WTC11 (cell line): ENCODE data around the gene YTHDF1. TPM values are rescaled to one million over a fixed set of nuclear protein-coding genes. Genes with fewer than 3 reads are reported as not detected.

ENCODE experiments used
- ATAC-seq: fragments of 200-7000 bp; cut with Tn5 transposase; 2 replicates; pipeline ENCODE4 v1.10.0; 2021; ENCODE audit warnings: mild to moderate bottlenecking, moderate library complexity
- CTCF ChIA-PET: fragments of 300-600 bp; sonication (Branson Sonifier 250); formaldehyde crosslinking; loops from one replicate; lab custom pipeline; 2021; ENCODE audit warnings: antibody characterized with exemption; lab: Charles Lee
- POLR2A ChIA-PET: fragments of 350-600 bp; sonication (Branson Sonifier 250); formaldehyde crosslinking; loops from one replicate; lab custom pipeline; 2021; ENCODE audit warnings: antibody characterized with exemption; lab: Charles Lee
- DNase-seq: peaks from one replicate; pipeline ENCODE4 v3.0.0; 2021; ENCODE audit warnings: low spot score
- H3K27ac Mint-ChIP-seq: 2 replicates; pipeline ENCODE4 v1.8.0; 2021; ENCODE audit warnings: mixed read lengths
- H3K27me3 Mint-ChIP-seq: 2 replicates; pipeline ENCODE4 v1.8.0; 2021; ENCODE audit warnings: low read depth, mild to moderate bottlenecking, moderate library complexity, mixed read lengths
- H3K36me3 Mint-ChIP-seq: 2 replicates; pipeline ENCODE4 v1.8.0; 2021; ENCODE audit warnings: mixed read lengths
- H3K4me1 Mint-ChIP-seq: 2 replicates; pipeline ENCODE4 v1.8.0; 2022; ENCODE audit warnings: mixed read lengths
- H3K4me3 Mint-ChIP-seq: 2 replicates; pipeline ENCODE4 v1.8.0; 2021; ENCODE audit warnings: mild to moderate bottlenecking, moderate library complexity, mixed read lengths
- H3K9me3 Mint-ChIP-seq: 2 replicates; pipeline ENCODE4 v1.8.0; 2021; ENCODE audit warnings: mixed read lengths
- AFF4 ChIP-seq: sonication (generic); formaldehyde crosslinking; IDR thresholded peaks from 2 replicates; pipeline ENCODE4 v1.8.1; 2023; ENCODE audit warnings: mild to moderate bottlenecking, missing genetic modification reagents, borderline replicate concordance
- ATF2 ChIP-seq: sonication (generic); formaldehyde crosslinking; IDR thresholded peaks from 2 replicates; pipeline ENCODE4 v1.8.1; 2022; ENCODE audit warnings: low read depth, missing genetic modification reagents, borderline replicate concordance
- CREB1 ChIP-seq: sonication (generic); formaldehyde crosslinking; IDR thresholded peaks from 2 replicates; pipeline ENCODE4 v1.8.0; 2023; ENCODE audit warnings: mild to moderate bottlenecking, missing genetic modification reagents
- CREM ChIP-seq: sonication (generic); formaldehyde crosslinking; IDR thresholded peaks from 2 replicates; pipeline ENCODE4 v1.8.1; 2022; ENCODE audit warnings: mild to moderate bottlenecking, missing genetic modification reagents, moderate library complexity
- CTCF ChIP-seq: fragments of 200-600 bp; IDR thresholded peaks from 2 replicates; pipeline ENCODE4 v1.8.0; 2022; ENCODE audit warnings: antibody characterized with exemption
- FOXJ3 ChIP-seq: sonication (generic); formaldehyde crosslinking; IDR thresholded peaks from 2 replicates; pipeline ENCODE4 v1.9.0; 2021; ENCODE audit warnings: missing genetic modification reagents, mild to moderate bottlenecking, borderline replicate concordance
- NFYB ChIP-seq: sonication (generic); formaldehyde crosslinking; conservative IDR thresholded peaks from 2 replicates; pipeline ENCODE4 v1.8.0; 2022; ENCODE audit warnings: low read depth, missing genetic modification reagents
- NR1H2 ChIP-seq: sonication (generic); formaldehyde crosslinking; IDR thresholded peaks from 2 replicates; pipeline ENCODE4 v1.9.0; 2021; ENCODE audit warnings: mild to moderate bottlenecking, moderate library complexity, missing genetic modification reagents
- SOX15 ChIP-seq: fragments of 250-450 bp; sonication (Bioruptor Pico); IDR thresholded peaks from 2 replicates; pipeline ENCODE4 v1.9.0; 2021; ENCODE audit warnings: mild to moderate bottlenecking
- TEAD4 ChIP-seq: sonication (generic); formaldehyde crosslinking; IDR thresholded peaks from 2 replicates; pipeline ENCODE4 v1.8.0; 2022; ENCODE audit warnings: mild to moderate bottlenecking, missing genetic modification reagents
- ZNF263 ChIP-seq: sonication (generic); formaldehyde crosslinking; IDR thresholded peaks from 2 replicates; pipeline ENCODE4 v1.8.1; 2022; ENCODE audit warnings: low read depth, mild to moderate bottlenecking, moderate library complexity, missing genetic modification reagents
- total RNA-seq: library from RNA; stranded (reverse); gene quantifications from 3 replicates; pipeline ENCODE4 v1.2.3, GENCODE V29; 2021
- TF ChIP-seq, protein P1 (sequence below): sonication (generic); formaldehyde crosslinking; IDR thresholded peaks from 2 replicates; pipeline ENCODE4 v1.8.1; 2023; ENCODE audit warnings: mild to moderate bottlenecking, moderate library complexity, missing genetic modification reagents
- TF ChIP-seq, protein P2 (sequence below): sonication (generic); formaldehyde crosslinking; IDR thresholded peaks from 2 replicates; pipeline ENCODE4 v1.8.1; 2022; ENCODE audit warnings: low read depth, mild to moderate bottlenecking, moderate library complexity, missing genetic modification reagents, borderline replicate concordance
- TF ChIP-seq, protein P3 (sequence below): sonication (generic); formaldehyde crosslinking; IDR thresholded peaks from 2 replicates; pipeline ENCODE4 v1.8.0; 2022; ENCODE audit warnings: mild to moderate bottlenecking, missing genetic modification reagents
- TF ChIP-seq, protein P4 (sequence below): fragments of 250-450 bp; sonication (Bioruptor Pico); IDR thresholded peaks from 2 replicates; pipeline ENCODE4 v1.8.0; 2021; ENCODE audit warnings: mild to moderate bottlenecking

Gene YTHDF1
- total RNA-seq, 1 experiment from 2014 or later, result 61.3 TPM

- H3K27me3 Mint-ChIP-seq, result no peaks in the 10 kb centered on the region
- H3K9me3 Mint-ChIP-seq, result no peaks in the 10 kb centered on the region
- DNase-seq (no peak), ATAC-seq (no peak)
- no peaks in the 10 kb centered on the region for H3K4me1 Mint-ChIP-seq
- CTCF ChIA-PET, result no interaction called here
- TF ChIP-seq TEAD4 (CRISPR knock-in tag) (no peak), NFYB (CRISPR knock-in tag) (no peak), CREB1 (CRISPR knock-in tag) (no peak), CREM (CRISPR knock-in tag) (no peak), SOX15 (no peak), CTCF (no peak), AFF4 (CRISPR knock-in tag) (no peak), NR1H2 (no peak)
- TF ChIP-seq, protein P1, sequence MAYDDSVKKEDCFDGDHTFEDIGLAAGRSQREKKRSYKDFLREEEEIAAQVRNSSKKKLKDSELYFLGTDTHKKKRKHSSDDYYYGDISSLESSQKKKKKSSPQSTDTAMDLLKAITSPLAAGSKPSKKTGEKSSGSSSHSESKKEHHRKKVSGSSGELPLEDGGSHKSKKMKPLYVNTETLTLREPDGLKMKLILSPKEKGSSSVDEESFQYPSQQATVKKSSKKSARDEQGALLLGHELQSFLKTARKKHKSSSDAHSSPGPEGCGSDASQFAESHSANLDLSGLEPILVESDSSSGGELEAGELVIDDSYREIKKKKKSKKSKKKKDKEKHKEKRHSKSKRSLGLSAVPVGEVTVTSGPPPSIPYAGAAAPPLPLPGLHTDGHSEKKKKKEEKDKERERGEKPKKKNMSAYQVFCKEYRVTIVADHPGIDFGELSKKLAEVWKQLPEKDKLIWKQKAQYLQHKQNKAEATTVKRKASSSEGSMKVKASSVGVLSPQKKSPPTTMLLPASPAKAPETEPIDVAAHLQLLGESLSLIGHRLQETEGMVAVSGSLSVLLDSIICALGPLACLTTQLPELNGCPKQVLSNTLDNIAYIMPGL (CRISPR knock-in tag), result no peak
- TF ChIP-seq, protein P2, sequence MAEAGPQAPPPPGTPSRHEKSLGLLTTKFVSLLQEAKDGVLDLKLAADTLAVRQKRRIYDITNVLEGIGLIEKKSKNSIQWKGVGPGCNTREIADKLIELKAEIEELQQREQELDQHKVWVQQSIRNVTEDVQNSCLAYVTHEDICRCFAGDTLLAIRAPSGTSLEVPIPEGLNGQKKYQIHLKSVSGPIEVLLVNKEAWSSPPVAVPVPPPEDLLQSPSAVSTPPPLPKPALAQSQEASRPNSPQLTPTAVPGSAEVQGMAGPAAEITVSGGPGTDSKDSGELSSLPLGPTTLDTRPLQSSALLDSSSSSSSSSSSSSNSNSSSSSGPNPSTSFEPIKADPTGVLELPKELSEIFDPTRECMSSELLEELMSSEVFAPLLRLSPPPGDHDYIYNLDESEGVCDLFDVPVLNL (CRISPR knock-in tag), result no peak
- TF ChIP-seq, protein P3, sequence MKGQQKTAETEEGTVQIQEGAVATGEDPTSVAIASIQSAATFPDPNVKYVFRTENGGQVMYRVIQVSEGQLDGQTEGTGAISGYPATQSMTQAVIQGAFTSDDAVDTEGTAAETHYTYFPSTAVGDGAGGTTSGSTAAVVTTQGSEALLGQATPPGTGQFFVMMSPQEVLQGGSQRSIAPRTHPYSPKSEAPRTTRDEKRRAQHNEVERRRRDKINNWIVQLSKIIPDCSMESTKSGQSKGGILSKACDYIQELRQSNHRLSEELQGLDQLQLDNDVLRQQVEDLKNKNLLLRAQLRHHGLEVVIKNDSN, result no peak
- TF ChIP-seq, protein P4, sequence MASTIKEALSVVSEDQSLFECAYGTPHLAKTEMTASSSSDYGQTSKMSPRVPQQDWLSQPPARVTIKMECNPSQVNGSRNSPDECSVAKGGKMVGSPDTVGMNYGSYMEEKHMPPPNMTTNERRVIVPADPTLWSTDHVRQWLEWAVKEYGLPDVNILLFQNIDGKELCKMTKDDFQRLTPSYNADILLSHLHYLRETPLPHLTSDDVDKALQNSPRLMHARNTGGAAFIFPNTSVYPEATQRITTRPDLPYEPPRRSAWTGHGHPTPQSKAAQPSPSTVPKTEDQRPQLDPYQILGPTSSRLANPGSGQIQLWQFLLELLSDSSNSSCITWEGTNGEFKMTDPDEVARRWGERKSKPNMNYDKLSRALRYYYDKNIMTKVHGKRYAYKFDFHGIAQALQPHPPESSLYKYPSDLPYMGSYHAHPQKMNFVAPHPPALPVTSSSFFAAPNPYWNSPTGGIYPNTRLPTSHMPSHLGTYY (CRISPR knock-in tag), result no peak
- no peak overlapping the region for H3K4me3 Mint-ChIP-seq
- H3K27ac Mint-ChIP-seq, result no peak overlapping the region
- no peaks in the 10 kb centered on the region for H3K36me3 Mint-ChIP-seq
- POLR2A ChIA-PET, result no interaction called here
These were observed 60.4 kb downstream of the YTHDF1 start for GRCh38 chr20:63155266-63156165.

DNA sequence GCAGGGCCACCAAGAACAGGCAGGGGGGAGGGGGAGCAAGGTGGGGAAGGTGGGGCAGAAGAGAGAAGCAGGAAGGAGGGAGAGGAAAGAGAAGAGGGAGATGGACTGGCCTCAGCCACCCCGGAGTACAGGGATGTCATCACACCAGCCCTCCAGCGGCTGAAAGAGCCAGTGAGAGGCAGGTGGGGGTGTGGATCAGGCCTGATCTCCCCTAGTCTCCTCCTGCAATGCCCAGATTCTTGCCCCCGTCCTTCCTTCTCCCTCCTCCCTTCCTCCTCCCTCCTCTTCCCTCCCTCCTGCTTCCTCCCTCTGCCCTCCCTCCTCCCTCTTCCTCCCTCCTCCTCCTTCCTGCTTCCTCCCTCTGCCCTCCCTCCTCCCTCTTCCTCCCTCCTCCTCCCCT is 61.5 kb downstream of the YTHDF1 start:
- DNase-seq, result no peak
- H3K27me3 Mint-ChIP-seq, result no peaks in the 10 kb centered on the region; the same call in 1 of the 2 replicates
- no peaks in the 10 kb centered on the region for H3K36me3 Mint-ChIP-seq
- CTCF ChIA-PET, result no interaction called here
- no peak overlapping the region for H3K4me3 Mint-ChIP-seq
- H3K9me3 Mint-ChIP-seq, result no peaks in the 10 kb centered on the region
- H3K27ac Mint-ChIP-seq, result no peak overlapping the region
- no peaks in the 10 kb centered on the region for H3K4me1 Mint-ChIP-seq
- no peak for ATAC-seq
- peak; percentile 81 for TF ChIP-seq ZNF263 (CRISPR knock-in tag)
- TF ChIP-seq FOXJ3 (CRISPR knock-in tag), result no peak
- TF ChIP-seq ATF2 (CRISPR knock-in tag), result no peak
- POLR2A ChIA-PET, result no interaction called here
